GM12878 (cell line): ENCODE data around the gene GSTA3. TPM values are rescaled to one million over a fixed set of nuclear protein-coding genes. Genes with fewer than 3 reads are reported as not detected.
"Not testable (repeated sequence)": the region's sequence is repeated elsewhere in the genome, so short reads cannot be mapped to it uniquely, and the experiment has no call there.

Source experiments
- ATAC-seq: fragments of 200-7000 bp; cut with Tn5 transposase; 3 replicates; pipeline ENCODE4 v1.9.1; 2020; ENCODE audit warnings: mild to moderate bottlenecking, moderate library complexity
- BruUV-seq: library from RNA; stranded (reverse); fragments of 400-500 nt; replicated peaks from 2 replicates; lab custom pipeline; 2021; lab: Mats Ljungman, UMichigan
- CTCF ChIA-PET: fragments of 300-600 bp; sonication (Branson Sonifier 250); formaldehyde crosslinking; extraction: SDS; loops from one replicate; lab custom pipeline; 2021; ENCODE audit warnings: inconsistent platforms; lab: Yijun Ruan, JAX
- POLR2A ChIA-PET: fragments of 350-600 bp; formaldehyde crosslinking; extraction: SDS; loops from one replicate; lab custom pipeline; 2021; ENCODE audit warnings: inconsistent platforms; lab: Charles Lee
- RAD21 ChIA-PET: fragments of 300-600 bp; sonication (Branson Sonifier 250); formaldehyde crosslinking; loops from one replicate; lab custom pipeline; 2023; ENCODE audit warnings: antibody characterized with exemption; ENCODE audit not compliant: unreplicated experiment; lab: Charles Lee
- SMC1A ChIA-PET: fragments of 300-600 bp; sonication (Branson Sonifier 250); formaldehyde crosslinking; loops from one replicate; lab custom pipeline; 2023; ENCODE audit not compliant: unreplicated experiment, uncharacterized antibody; lab: Charles Lee
- DNase-seq: peaks from one replicate; pipeline ENCODE4 v3.0.0-alpha.2; 2011; ENCODE audit warnings: low read depth, low spot score
- FAIRE-seq: peaks from 3 replicates; lab custom pipeline; 2011; peaks lifted over from hg19 to GRCh38; lab: Jason Lieb, UNC
- H2AFZ ChIP-seq: 2 replicates; pipeline ENCODE4 v1.6.0; 2011; ENCODE audit warnings: low read depth, low read length, control low read depth; ENCODE audit not compliant: control insufficient read depth
- H3K27ac ChIP-seq: 2 replicates; pipeline ENCODE4 v1.5.1; 2011; ENCODE audit warnings: control low read depth; ENCODE audit not compliant: control insufficient read depth, insufficient read depth
- H3K27me3 ChIP-seq, 2 experiments: replicated peaks in 1 of 2; 2 replicates each; pipeline versions ENCODE4 v1.6.0 to v1.6.1; 2011; ENCODE audit warnings: low read length in 1 of 2; ENCODE audit not compliant: control insufficient read depth in 2 of 2, insufficient read depth in 2 of 2
- H3K36me3 ChIP-seq, 2 experiments: 2 replicates each; pipeline ENCODE4 v1.5.1; 2011; ENCODE audit warnings: low read length in 1 of 2; ENCODE audit not compliant: control insufficient read depth in 2 of 2, insufficient read depth in 2 of 2
- H3K4me1 ChIP-seq: 2 replicates; pipeline ENCODE4 v1.6.1; 2011; ENCODE audit warnings: mild to moderate bottlenecking, low read length, moderate library complexity, mixed read lengths; ENCODE audit not compliant: control insufficient read depth, insufficient read depth
- H3K4me2 ChIP-seq: 2 replicates; pipeline ENCODE4 v1.6.0; 2011; ENCODE audit warnings: control low read depth; ENCODE audit not compliant: control insufficient read depth, insufficient read depth
- H3K4me3 ChIP-seq: fragments of 200-600 bp; sonication (generic); 2 replicates; pipeline ENCODE4 v1.5.1; 2016
- H3K79me2 ChIP-seq: 2 replicates; pipeline ENCODE4 v1.6.0; 2011; ENCODE audit warnings: low read length; ENCODE audit not compliant: control insufficient read depth, insufficient read depth
- H3K9ac ChIP-seq: 2 replicates; pipeline ENCODE4 v1.8.0; 2011; ENCODE audit warnings: low read length, control low read depth, mixed read lengths; ENCODE audit not compliant: control insufficient read depth, insufficient read depth
- H3K9me3 ChIP-seq: replicated peaks from 3 replicates; pipeline ENCODE4 v1.5.1; 2011; ENCODE audit warnings: mild to moderate bottlenecking, low read length; ENCODE audit not compliant: control insufficient read depth, insufficient read depth
- H4K20me1 ChIP-seq: 2 replicates; pipeline ENCODE4 v1.6.0; 2011; ENCODE audit not compliant: control insufficient read depth, insufficient read depth
- CBX3 ChIP-seq: fragments of 200-600 bp; sonication (generic); IDR thresholded peaks from 2 replicates; pipeline ENCODE4 v1.6.1; 2016; ENCODE audit warnings: low read depth, borderline replicate concordance
- CHD1 ChIP-seq: IDR thresholded peaks from 2 replicates; pipeline ENCODE4 v1.6.1; 2012; ENCODE audit warnings: low read depth, low read length, improper control_type of control experiment
- FOS ChIP-seq: IDR thresholded peaks from 3 replicates; pipeline ENCODE4 v1.6.1; 2011; ENCODE audit warnings: borderline replicate concordance; ENCODE audit not compliant: insufficient read length; ENCODE audit errors: extremely low read depth
- HDAC2 ChIP-seq: fragments of 200-600 bp; sonication (generic); IDR thresholded peaks from 2 replicates; pipeline ENCODE4 v1.6.1; 2017
- IRF4 ChIP-seq: IDR thresholded peaks from 2 replicates; pipeline ENCODE4 v1.6.1; 2011; ENCODE audit warnings: low read depth, low read length
- KLF5 ChIP-seq: fragments of 450-650 bp; IDR thresholded peaks from 2 replicates; pipeline ENCODE4 v1.6.1; 2014; ENCODE audit warnings: mild to moderate bottlenecking; ENCODE audit not compliant: partially characterized antibody
- MYC ChIP-seq: IDR thresholded peaks from 2 replicates; pipeline ENCODE4 v1.6.1; 2011; ENCODE audit warnings: mild to moderate bottlenecking, low read length, moderate library complexity, inconsistent platforms; ENCODE audit not compliant: insufficient read depth, insufficient replicate concordance, insufficient read length, severe bottlenecking
- POLR2AphosphoS2 ChIP-seq: IDR thresholded peaks from 2 replicates; pipeline ENCODE4 v1.6.1; 2011; ENCODE audit warnings: low read depth, mild to moderate bottlenecking, low read length, improper control_type of control experiment, moderate library complexity
- SP1 ChIP-seq: IDR thresholded peaks from one replicate; pipeline ENCODE4 v1.6.1; 2011; ENCODE audit warnings: low read depth, low read length
- SRF ChIP-seq, 2 experiments: IDR thresholded peaks; 2 replicates each; pipeline ENCODE4 v1.6.1; 2011; ENCODE audit warnings: low read depth in 2 of 2, low read length in 2 of 2, mild to moderate bottlenecking in 1 of 2, moderate library complexity in 1 of 2
- SUZ12 ChIP-seq: fragments of 200-600 bp; sonication (generic); IDR thresholded peaks from one replicate; pipeline ENCODE4 v1.6.1; 2018; ENCODE audit warnings: antibody characterized with exemption, mild to moderate bottlenecking; ENCODE audit not compliant: unreplicated experiment
- WGBS: methylation state at CpG from one replicate; pipeline ENCODE4 v1.1.6; 2016; ENCODE audit warnings: low lambda C conversion rate; ENCODE audit not compliant: insufficient replicate concordance, insufficient coverage; ENCODE audit errors: missing lambda C conversion rate; 5-methylcytosine and 5-hydroxymethylcytosine counted together
- in situ Hi-C: fragments of 300-500 bp; cut with MboI; formaldehyde crosslinking; loops from 9 replicates; pipeline ENCODE4 v1.14.3; 2018; ENCODE audit warnings: mixed read lengths
- intact Hi-C: fragments of 100-400 bp; cut with micrococcal nuclease; formaldehyde crosslinking; loops from one replicate; pipeline ENCODE4 v1.14.2; 2022; ENCODE audit not compliant: unreplicated experiment
- polyA plus RNA-seq, 11 experiments: library from polyadenylated mRNA; depleted of rRNA in 4 of 11; unstranded in 6 of 11; stranded (reverse) in 5 of 11; fragments of >200 nt; fragmentation: Nextera tagmentation in 4 of 11; fragmentation: Illumina TruSeq in 1 of 11; extraction: Ambion mirVana in 4 of 11; extraction: Trizol in 1 of 11; gene quantifications; 1 replicate in 1 of 11; 2 replicates in 10 of 11; pipeline versions ENCODE4 v1.2.1 to v1.2.3, GENCODE V29; 2011 to 2016; ENCODE audit warnings: inconsistent platforms in 2 of 11, missing spikeins in 2 of 11, low read depth in 1 of 11
- total RNA-seq, 4 experiments: library from RNA; depleted of rRNA in 3 of 4; stranded (reverse); fragments of >200 nt in 3 of 4; fragmentation: Illumina TruSeq in 1 of 4; extraction: Trizol in 1 of 4; gene quantifications; 2 replicates each; pipeline versions ENCODE4 v1.2.1 to v1.2.3, GENCODE V29; 2013 to 2021
- TF ChIP-seq, protein P1 (sequence below): fragments of 450-650 bp; IDR thresholded peaks from 2 replicates; pipeline ENCODE4 v1.6.1; 2016; ENCODE audit warnings: mild to moderate bottlenecking

The GSTA3 gene
- total and polyA plus RNA-seq, 10 of the 15 experiments (the other 5 are each of a cell fraction or from before 2014, with no cell fraction given), result not detected

DNA sequence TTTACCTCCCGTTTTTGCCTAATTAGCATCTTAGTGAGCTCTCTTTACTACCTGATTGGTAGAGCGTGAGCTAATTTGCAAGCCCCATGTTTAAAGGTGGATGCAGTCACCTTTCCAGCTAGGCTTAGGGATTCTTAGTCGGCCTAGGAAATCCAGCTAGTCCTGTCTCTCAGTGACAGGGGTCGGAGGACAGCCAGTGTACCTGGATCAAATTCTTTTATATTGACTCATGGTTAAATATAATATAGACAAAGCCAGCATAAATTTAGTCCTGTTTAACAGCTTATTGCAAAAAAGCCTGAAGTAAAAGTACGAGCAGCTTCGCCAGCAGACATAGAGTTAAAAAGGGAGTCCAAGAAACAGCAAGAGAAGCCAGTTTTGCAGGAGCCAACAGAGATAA lies 12.2 kb upstream of the GSTA3 start:
- ATAC-seq (no peak), FAIRE-seq (no peak), DNase-seq (no peak)
- Histone ChIP-seq H3K4me1 (no peaks in the 10 kb centered on the region), H3K27ac (no peak overlapping the region), H3K4me2 (no peak overlapping the region), H4K20me1 (no peaks in the 10 kb centered on the region), H3K79me2 (no peaks in the 10 kb centered on the region), H3K9me3 (no peaks in the 10 kb centered on the region), H3K9ac (no peak overlapping the region), H3K4me3 (no peak overlapping the region), H2AFZ (no peak overlapping the region), H3K27me3 (no peaks in the 10 kb centered on the region; a peak in 1 of 4 replicates), H3K36me3 (no peaks in the 10 kb centered on the region)
- SMC1A ChIA-PET, result no interaction called here
- in situ Hi-C loops, result no loop called here
- BruUV-seq, result no TSS peak
- POLR2A ChIA-PET, result no interaction called here
- RAD21 ChIA-PET, result no interaction called here
- TF ChIP-seq CHD1 (no peak), SUZ12 (no peak), CBX3 (no peak), SRF (IDR thresholded peaks at IDR 0.05; ENCODE audit: low read depth in 2 of 2, low read length in 2 of 2) (no peak), KLF5 (no peak), MYC (no peak), IRF4 (no peak), FOS (no peak), SP1 (no peak), HDAC2 (no peak), POLR2AphosphoS2 (no peak)
- TF ChIP-seq, protein P1, sequence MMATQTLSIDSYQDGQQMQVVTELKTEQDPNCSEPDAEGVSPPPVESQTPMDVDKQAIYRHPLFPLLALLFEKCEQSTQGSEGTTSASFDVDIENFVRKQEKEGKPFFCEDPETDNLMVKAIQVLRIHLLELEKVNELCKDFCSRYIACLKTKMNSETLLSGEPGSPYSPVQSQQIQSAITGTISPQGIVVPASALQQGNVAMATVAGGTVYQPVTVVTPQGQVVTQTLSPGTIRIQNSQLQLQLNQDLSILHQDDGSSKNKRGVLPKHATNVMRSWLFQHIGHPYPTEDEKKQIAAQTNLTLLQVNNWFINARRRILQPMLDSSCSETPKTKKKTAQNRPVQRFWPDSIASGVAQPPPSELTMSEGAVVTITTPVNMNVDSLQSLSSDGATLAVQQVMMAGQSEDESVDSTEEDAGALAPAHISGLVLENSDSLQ, result no peak
- CTCF ChIA-PET, result no interaction called here
- 47% methylated on average over 6 of the region's 6 CpGs for WGBS
- intact Hi-C loops, result no loop called here

DNA sequence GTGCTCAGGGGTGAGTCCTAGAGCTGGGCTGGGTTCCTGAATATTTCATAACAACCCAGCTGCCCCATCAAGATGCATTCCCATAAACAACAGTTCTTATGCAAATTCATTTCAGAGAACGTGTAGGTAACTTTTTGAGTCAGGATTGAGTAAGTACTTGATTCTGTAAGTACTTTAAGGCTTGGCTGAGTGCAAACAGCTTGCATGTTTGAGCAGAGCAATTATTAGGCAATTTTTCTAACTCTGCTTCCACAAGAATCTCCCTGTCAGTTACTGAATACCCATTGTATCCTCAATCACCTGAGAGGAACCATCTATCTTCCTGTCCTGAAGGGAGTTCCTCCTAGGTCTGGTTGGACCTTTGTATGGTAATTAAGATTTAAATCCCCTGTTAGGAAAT lies 10.0 kb upstream of the GSTA3 start:
- CTCF ChIA-PET, H3K27ac ChIP-seq, POLR2A ChIA-PET, H3K9ac ChIP-seq, H3K4me1 ChIP-seq, intact Hi-C loops, RAD21 ChIA-PET, BruUV-seq, FAIRE-seq, DNase-seq, H3K4me3 ChIP-seq, H4K20me1 ChIP-seq, H3K79me2 ChIP-seq, H3K9me3 ChIP-seq, SMC1A ChIA-PET, H3K36me3 ChIP-seq, H3K4me2 ChIP-seq, ATAC-seq, H2AFZ ChIP-seq, in situ Hi-C loops, H3K27me3 ChIP-seq: not testable (repeated sequence)
- 6% methylated on average over 1 of the region's 1 CpG for WGBS

DNA sequence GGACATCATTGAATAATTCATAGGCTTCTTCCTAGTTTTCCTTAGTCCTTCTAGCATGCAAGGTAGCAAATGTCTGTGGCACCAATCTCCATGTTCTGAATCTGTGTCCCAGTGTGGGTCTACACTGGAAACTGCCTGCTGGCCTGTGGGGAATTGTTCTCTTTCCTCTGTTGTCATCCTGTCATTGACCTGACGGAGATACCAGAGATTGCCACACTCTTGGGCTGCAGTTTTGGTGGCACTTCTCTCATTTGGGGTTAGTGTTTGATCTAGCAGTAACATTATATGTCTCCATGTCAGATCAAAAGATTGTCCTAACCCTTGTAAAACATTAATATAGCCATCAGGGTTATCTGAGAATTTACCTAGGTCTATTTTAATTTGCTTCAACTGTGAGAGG lies 9.3 kb upstream of the GSTA3 start:
- ATAC-seq, H3K27me3 ChIP-seq, H3K4me2 ChIP-seq, FAIRE-seq, CTCF ChIA-PET, H3K9me3 ChIP-seq, intact Hi-C loops, DNase-seq, RAD21 ChIA-PET, H3K27ac ChIP-seq, H3K9ac ChIP-seq, BruUV-seq, in situ Hi-C loops, H3K4me1 ChIP-seq, H3K79me2 ChIP-seq, SMC1A ChIA-PET, H3K36me3 ChIP-seq, H3K4me3 ChIP-seq, H2AFZ ChIP-seq, H4K20me1 ChIP-seq, POLR2A ChIA-PET: not testable (repeated sequence)
- WGBS, result 0% methylated on average over 1 of the region's 1 CpG
